ENCODE results near the gene LSAMP.
"Not testable (repeated sequence)": the region's sequence is repeated elsewhere in the genome, so short reads cannot be mapped to it uniquely, and the experiment has no call there.

LSAMP gene

GRCh38 chr3:116087426-116087825 lies 357.9 kb downstream of the LSAMP start:
- DNase-seq (ENCODE audit: low spot score) = no peak
- CTCF ChIA-PET = interaction anchor here (0.6 kb wide), 1 partner anchor 142 kb away, joined by 4 read pairs; no protein-coding TSS in a partner anchor
- no peak overlapping the region for H3K27ac ChIP-seq
- POLR2A ChIA-PET (ENCODE audit: low non-redundant PET) = no interaction called here
- TF ChIP-seq CTCF (conservative IDR thresholded peaks at IDR 0.05; ENCODE audit: low read depth) = no peak

- no peak overlapping the region for H3K27ac ChIP-seq
- TF ChIP-seq CTCF (conservative IDR thresholded peaks at IDR 0.05; ENCODE audit: low read depth) = no peak
- ChIA-PET POLR2A (ENCODE audit: low non-redundant PET) (no interaction called here), CTCF (no interaction called here)
- DNase-seq (ENCODE audit: low spot score) = no peak
These were observed 360.1 kb downstream of the LSAMP start for GRCh38 chr3:116084999-116085791.

- no peak overlapping the region for H3K27ac ChIP-seq
- ChIA-PET CTCF (interaction anchor here (0.5 kb wide), 1 partner anchor 210 kb away, joined by 3 read pairs; no protein-coding TSS in a partner anchor), POLR2A (ENCODE audit: low non-redundant PET) (no interaction called here)
- DNase-seq (ENCODE audit: low spot score) = no peak
- TF ChIP-seq CTCF (conservative IDR thresholded peaks at IDR 0.05; ENCODE audit: low read depth) = no peak
These were observed 361.6 kb downstream of the LSAMP start for GRCh38 chr3:116083683-116084082.

GRCh38 chr3:116078561-116078960 lies 366.7 kb downstream of the LSAMP start:
- ChIA-PET CTCF (interaction anchor here (0.7 kb wide), 1 partner anchor 30 kb away, joined by 3 read pairs; no protein-coding TSS in a partner anchor), POLR2A (ENCODE audit: low non-redundant PET) (no interaction called here)
- no peak for TF ChIP-seq CTCF (conservative IDR thresholded peaks at IDR 0.05; ENCODE audit: low read depth)
- no peak for DNase-seq (ENCODE audit: low spot score)
- no peak overlapping the region for H3K27ac ChIP-seq

GRCh38 chr3:116077557-116077956 lies 367.7 kb downstream of the LSAMP start:
- no peak for DNase-seq (ENCODE audit: low spot score)
- ChIA-PET CTCF (no interaction called here), POLR2A (ENCODE audit: low non-redundant PET) (no interaction called here)
- no peak overlapping the region for H3K27ac ChIP-seq
- TF ChIP-seq CTCF (conservative IDR thresholded peaks at IDR 0.05; ENCODE audit: low read depth) = no peak

GRCh38 chr3:116077059-116077458 lies 368.2 kb downstream of the LSAMP start:
- no peak overlapping the region for H3K27ac ChIP-seq
- no peak for DNase-seq (ENCODE audit: low spot score)
- CTCF ChIA-PET = no interaction called here
- TF ChIP-seq CTCF (conservative IDR thresholded peaks at IDR 0.05; ENCODE audit: low read depth) = no peak
- POLR2A ChIA-PET (ENCODE audit: low non-redundant PET) = no interaction called here

GRCh38 chr3:116070516-116071278 lies 374.6 kb downstream of the LSAMP start:
- H3K27ac ChIP-seq; POLR2A ChIA-PET (ENCODE audit: low non-redundant PET); CTCF ChIA-PET; DNase-seq (ENCODE audit: low spot score): not testable (repeated sequence)
